Loucy (cell line): ENCODE results near the gene LRRFIP1.

ENCODE experiments used
- CTCF ChIP-seq: fragments of 200-600 bp; sonication (generic); conservative IDR thresholded peaks from 2 replicates; pipeline ENCODE4 v1.5.1; 2014; ENCODE audit warnings: mild to moderate bottlenecking, antibody characterized with exemption, low read length
- EZH2phosphoT487 ChIP-seq: fragments of 200-600 bp; IDR thresholded peaks from 2 replicates; pipeline ENCODE4 v1.6.1; 2018; ENCODE audit warnings: antibody characterized with exemption, mild to moderate bottlenecking, moderate library complexity, borderline replicate concordance

GRCh38 chr2:237827421-237827987 is 200.1 kb downstream of the LRRFIP1 start:
- TF ChIP-seq CTCF: no peak
- TF ChIP-seq EZH2phosphoT487: no peak
